Stimulated activated CD4-positive, alpha-beta T cell treated with anti-CD3 and anti-CD28 coated beads, TNF-alpha, amount 100 ng/mL, for 1 hour (primary cell): ENCODE results near the gene ALG3.

Source experiments
- DNase-seq, 3 donors: peaks; one replicate each; pipeline ENCODE4 v3.0.0-alpha.2; 2020; ENCODE audit warnings: low read depth in 3 of 3, low spot score in 1 of 3

Gene ALG3

DNA sequence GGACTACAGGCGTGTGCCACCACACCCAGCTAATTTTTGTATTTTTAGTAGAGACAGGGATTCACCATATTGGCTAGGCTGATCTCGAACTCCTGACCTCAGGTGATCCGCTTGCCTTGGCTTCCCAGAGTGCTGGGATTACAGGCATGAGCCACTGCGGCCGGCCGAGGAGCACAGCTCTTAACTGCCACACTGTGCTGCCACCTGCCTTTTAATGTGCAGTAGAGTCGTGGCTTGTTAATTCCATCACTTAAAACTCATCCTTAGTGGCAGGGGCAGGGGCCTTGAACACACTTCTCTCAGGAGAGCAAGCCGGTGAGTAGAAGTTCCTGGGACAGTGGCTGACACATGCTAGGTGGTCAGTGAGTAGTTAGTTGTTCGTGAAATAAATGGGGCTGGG is 50.3 kb downstream of the ALG3 start:
- DNase-seq, result no peak

DNA sequence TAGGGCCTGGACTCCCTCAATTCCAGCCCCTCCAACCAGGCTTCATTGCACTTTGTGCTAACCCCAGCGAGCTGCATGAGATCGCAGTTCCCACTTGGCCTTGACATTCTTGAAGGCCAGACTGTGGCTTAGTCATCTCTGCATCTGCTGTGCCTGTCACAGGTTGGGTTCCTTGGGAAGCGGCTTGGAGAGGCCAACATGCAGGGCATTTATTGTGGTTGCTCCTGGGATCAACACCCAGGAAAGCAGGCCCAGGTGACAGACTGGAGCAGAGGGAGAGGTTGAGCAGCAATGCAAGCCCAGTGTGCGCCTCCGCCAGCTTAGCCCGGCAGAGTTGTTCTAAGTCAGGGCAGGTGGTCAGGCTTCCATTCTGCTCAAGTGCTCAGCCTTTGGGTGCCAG is 52.2 kb downstream of the ALG3 start:
- no peak for DNase-seq

DNA sequence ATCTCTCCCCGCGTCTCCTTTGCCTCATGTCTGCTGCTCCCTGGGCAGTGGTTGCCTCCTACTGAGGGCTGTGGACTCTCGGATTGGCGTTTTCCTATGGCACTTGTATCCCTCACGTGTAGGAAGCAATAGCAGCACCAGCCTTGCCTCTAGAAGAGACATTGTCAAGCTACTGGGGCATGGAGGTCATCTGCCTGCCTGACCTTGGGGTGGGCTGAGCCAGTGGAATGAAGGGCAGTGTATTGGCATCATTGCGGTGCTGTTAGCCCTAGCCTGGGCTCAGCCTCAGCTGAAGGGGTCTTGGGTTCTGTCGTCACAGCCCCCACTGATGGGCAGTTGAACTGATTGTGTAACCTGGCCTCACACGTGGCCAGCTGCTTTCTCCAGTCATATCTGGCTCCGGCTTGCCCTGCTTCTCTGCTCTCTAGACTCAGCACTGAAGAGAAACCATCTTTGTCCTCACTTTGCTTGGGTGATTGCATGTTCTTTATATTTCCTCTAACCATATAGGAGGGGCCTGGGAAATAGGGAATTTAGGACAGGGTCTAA is 54.7 kb downstream of the ALG3 start:
- no peak for DNase-seq

DNA sequence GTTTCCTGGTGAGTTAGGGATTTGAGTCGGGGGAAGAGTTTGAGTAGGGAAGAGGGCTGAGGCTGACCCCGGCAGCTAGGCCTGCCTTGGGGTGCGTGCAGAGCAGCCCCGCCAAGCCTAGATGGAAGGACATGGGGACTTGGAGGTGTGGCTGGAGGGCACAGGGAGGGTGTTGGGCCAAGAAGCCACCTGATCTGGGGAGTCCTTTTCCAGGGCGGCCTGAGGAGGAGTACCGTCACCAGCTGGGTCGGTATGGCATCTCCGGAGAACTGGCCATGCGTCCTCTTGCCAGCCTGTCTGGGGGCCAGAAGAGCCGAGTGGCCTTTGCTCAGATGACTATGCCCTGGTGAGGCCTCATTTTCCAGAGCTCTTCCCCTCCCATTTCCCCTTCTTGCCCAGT is 55.9 kb downstream of the ALG3 start:
- DNase-seq, result no peak
